ENCODE measurements around the gene LCN12. TPM values are rescaled to one million over a fixed set of nuclear protein-coding genes. Genes with fewer than 3 reads are reported as not detected.

LCN12 gene
- total RNA-seq, 1 donor from 2014 or later: not detected

DNA sequence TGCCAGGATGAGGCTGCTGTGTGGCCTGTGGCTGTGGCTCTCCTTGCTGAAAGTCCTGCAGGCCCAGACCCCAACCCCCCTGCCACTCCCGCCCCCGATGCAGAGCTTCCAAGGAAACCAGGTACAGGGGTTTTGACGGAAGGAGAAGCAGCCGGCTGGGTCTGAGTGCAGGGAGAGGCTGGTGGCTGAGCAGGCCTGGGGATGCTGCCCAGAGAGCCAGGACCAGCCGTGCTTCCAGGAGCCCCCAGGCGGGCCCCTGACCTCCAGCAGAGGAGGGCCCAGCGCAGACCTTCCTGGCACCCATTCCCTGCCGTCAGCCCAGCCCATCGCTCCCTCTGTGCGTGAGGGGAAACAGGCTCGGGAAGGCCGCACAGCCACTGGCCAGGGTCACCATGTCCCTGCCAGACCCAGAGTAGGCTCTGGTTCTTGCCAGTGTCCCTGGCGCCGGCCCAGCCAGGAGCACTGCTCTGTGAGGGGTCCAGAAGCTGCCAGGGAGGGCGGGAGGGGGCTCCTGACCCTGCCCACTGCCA is 313 bp downstream of the LCN12 start:
- H3K4me3 ChIP-seq: no peak overlapping the region
- H3K9me3 ChIP-seq: no peaks in the 10 kb centered on the region
- no peaks in the 10 kb centered on the region for H3K27me3 ChIP-seq
- H3K36me3 ChIP-seq: no peaks in the 10 kb centered on the region
- intact Hi-C loops (cut with DNase I): no loop called here
- TF ChIP-seq, protein P1, sequence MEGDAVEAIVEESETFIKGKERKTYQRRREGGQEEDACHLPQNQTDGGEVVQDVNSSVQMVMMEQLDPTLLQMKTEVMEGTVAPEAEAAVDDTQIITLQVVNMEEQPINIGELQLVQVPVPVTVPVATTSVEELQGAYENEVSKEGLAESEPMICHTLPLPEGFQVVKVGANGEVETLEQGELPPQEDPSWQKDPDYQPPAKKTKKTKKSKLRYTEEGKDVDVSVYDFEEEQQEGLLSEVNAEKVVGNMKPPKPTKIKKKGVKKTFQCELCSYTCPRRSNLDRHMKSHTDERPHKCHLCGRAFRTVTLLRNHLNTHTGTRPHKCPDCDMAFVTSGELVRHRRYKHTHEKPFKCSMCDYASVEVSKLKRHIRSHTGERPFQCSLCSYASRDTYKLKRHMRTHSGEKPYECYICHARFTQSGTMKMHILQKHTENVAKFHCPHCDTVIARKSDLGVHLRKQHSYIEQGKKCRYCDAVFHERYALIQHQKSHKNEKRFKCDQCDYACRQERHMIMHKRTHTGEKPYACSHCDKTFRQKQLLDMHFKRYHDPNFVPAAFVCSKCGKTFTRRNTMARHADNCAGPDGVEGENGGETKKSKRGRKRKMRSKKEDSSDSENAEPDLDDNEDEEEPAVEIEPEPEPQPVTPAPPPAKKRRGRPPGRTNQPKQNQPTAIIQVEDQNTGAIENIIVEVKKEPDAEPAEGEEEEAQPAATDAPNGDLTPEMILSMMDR (IDR thresholded peaks at IDR 0.05): no peak
- peaks cover 0 to 12% of the 10 kb centered on the region in 2 donors for H3K4me1 ChIP-seq
- DNase-seq (ENCODE audit: low spot score in 2 of 2): no peak
- no peak overlapping the region for H3K27ac ChIP-seq

DNA sequence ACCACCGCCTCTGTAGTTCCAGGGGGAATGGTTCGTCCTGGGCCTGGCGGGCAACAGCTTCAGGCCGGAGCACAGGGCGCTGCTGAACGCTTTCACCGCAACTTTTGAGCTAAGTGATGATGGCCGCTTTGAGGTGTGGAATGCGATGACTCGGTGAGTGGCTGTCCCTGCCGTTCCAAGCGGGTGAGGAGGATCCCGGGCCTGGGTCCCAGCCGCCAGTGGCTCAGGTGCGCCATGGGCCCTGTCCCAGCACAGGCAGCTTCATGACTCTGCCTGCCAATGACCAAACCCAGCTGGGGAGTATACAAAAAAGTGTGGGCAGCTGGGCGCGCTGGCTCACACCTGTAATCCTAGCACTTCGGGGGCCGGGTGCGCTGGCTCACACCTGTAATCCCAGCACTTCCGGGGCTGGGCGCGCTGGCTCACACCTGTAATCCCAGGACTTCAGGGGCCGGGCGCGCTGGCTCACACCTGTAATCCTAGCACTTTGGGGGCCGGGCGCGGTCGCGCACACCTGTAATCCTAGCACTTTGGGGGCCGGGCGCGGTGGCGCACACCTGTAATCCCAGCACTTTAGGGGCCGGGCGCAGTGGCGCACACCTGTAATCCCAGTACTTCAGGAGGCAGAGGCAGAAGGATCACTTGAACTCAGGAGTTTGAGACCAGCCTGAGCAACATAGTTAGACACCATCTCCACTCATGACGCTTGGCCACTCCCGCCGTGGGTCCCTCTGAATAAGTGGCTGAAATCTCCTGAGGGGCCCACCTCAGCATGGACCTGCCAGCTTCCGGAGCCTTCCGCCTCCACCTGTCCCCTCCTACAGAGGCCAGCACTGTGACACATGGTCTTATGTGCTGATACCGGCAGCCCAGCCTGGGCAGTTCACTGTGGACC is 1.1 kb downstream of the LCN12 start:
- Histone ChIP-seq H3K27me3 (no peaks in the 10 kb centered on the region), H3K36me3 (no peaks in the 10 kb centered on the region), H3K27ac (no peak overlapping the region), H3K4me3 (no peak overlapping the region), H3K4me1 (peaks cover 0 to 12% of the 10 kb centered on the region in 2 donors), H3K9me3 (no peaks in the 10 kb centered on the region)
- TF ChIP-seq, protein P1 (IDR thresholded peaks at IDR 0.05): no peak
- intact Hi-C loops (cut with DNase I): no loop called here
- no peak for DNase-seq (ENCODE audit: low spot score in 2 of 2)

DNA sequence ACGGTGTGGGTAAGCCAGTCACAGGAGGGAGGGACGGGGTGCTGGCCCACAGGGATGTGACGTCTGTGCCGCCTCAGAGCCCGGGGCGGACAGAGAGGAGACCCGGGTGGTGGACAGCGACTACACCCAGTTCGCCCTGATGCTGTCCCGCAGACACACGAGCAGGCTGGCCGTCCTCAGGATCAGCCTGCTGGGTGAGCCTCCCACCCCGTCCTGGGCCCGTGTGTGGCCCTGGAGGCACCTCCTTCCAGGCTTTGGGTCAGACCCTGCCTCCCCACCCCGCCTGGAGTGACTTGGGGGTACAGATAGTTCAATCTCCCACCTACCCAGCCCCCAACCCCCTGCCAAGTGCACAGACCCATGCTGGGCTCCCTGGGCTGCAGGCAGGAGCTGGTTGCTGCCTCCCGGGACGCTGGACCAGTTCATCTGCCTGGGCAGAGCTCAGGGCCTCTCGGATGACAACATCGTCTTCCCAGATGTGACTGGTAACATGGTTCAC is 1.7 kb downstream of the LCN12 start:
- TF ChIP-seq, protein P1 (IDR thresholded peaks at IDR 0.05): no peak

DNA sequence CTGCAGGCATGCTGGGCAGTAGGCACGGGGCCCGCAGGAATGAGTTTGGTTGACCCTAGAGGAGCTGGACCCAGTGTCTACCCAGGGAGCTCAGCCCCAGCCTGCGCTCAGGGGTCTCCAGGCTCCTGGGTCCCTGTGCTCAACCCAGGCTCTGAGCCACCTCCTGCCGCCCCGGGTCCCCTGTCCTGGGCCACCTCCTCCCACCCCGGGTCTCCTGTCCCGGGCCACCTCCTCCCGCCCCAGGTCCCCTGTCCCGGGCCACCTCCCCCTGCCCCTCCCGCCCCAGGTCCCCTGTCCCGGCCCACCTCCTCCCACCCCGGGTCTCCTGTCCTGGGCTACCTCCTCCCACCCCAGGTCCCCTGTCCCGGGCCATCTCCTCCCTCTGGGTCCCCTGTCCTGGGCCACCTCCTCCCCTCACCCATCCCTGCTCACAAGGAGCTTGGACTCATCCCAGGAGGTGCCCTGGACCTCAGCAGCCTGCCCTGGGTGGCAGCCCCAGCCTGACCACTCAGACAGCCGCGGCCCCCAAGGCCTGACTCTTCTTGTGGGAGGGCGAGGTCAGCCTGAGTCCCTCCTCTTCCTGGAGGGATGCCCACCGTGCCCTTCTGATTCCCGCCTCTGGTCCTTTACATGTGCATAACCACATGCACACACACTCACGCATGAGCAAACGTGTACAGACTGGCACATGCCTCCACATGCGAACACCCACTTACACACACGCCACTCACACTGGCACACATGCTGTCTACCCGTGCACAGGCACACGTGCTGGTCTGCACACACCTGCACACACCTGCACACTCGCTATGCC is 2.4 kb downstream of the LCN12 start:
- no peak overlapping the region for H3K27ac ChIP-seq
- no peak overlapping the region for H3K4me3 ChIP-seq
- DNase-seq (ENCODE audit: low spot score in 2 of 2): no peak
- H3K4me1 ChIP-seq: peaks cover 0 to 5% of the 10 kb centered on the region in 2 donors
- no peaks in the 10 kb centered on the region for H3K36me3 ChIP-seq
- intact Hi-C loops (cut with DNase I): no loop called here
- no peaks in the 10 kb centered on the region for H3K9me3 ChIP-seq
- no peaks in the 10 kb centered on the region for H3K27me3 ChIP-seq
- TF ChIP-seq, protein P1 (IDR thresholded peaks at IDR 0.05): no peak

More for the DNA sequence above, 1.7 kb downstream of the LCN12 start:
- Histone ChIP-seq H3K27ac (no peak overlapping the region), H3K4me3 (no peak overlapping the region), H3K9me3 (no peaks in the 10 kb centered on the region), H3K36me3 (no peaks in the 10 kb centered on the region), H3K27me3 (no peaks in the 10 kb centered on the region), H3K4me1 (peaks cover 0 to 12% of the 10 kb centered on the region in 2 donors)
- intact Hi-C loops (cut with DNase I): no loop called here
- DNase-seq (ENCODE audit: low spot score in 2 of 2): no peak

DNA sequence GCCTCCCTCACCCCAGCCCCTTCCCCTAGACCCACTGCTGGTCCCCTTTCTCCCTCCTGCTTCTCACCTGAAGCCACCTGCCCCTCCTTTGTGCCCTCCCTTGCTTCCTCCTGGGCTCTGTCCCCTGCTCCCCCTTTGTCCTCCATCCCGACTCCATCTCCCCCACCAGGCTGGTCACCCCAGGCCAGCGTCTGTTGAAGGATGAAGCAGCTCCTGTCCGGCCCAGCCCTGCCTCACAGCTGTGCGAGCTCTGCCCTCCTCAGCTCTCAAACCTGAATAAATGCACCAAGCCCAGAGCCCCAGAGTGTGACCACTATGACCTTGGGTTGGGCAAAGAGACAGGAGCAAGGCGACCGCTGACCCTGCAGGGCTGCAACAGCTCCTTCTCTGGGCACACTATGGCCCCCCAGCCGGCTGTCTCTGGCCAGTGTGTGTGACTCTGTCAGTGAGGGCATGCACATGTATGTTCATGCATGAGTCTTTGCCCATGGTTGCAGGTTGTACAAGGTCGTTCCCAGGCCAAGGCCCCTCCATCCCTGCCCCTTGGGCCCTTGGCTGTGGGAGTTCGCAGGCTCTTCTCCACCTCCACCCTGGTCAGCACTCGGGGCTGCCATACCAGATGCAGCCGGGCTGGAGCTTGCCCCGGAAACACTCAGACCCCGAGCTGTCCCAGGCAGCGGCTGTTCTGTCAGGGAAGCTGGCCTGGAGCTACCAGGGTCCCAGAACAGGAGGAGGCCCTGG is 3.3 kb downstream of the LCN12 start:
- Histone ChIP-seq H3K9me3 (no peaks in the 10 kb centered on the region), H3K27me3 (no peaks in the 10 kb centered on the region), H3K4me1 (peaks cover 0 to 4% of the 10 kb centered on the region in 2 donors), H3K4me3 (no peak overlapping the region), H3K27ac (no peak overlapping the region), H3K36me3 (no peaks in the 10 kb centered on the region)
- TF ChIP-seq, protein P1 (IDR thresholded peaks at IDR 0.05): no peak
- intact Hi-C loops (cut with DNase I): no loop called here
- DNase-seq (ENCODE audit: low spot score in 2 of 2): no peak

Data from ascending aorta (tissue), 2 donors.